ENCODE results near the gene KCNJ10. TPM values are rescaled to one million over a fixed set of nuclear protein-coding genes. Genes with fewer than 3 reads are reported as not detected.
"Not testable (repeated sequence)": the region's sequence is repeated elsewhere in the genome, so short reads cannot be mapped to it uniquely, and the experiment has no call there.

Gene KCNJ10
- total and polyA plus RNA-seq, 8 donors, result 0.05 to 0.09 (median 0.08) TPM; not detected in 5

- intact Hi-C loops (cut with DNase I), result no loop called here
- Histone ChIP-seq H3K27me3 (no peaks in the 10 kb centered on the region), H3K36me3 (no peaks in the 10 kb centered on the region), H3K27ac (no peak overlapping the region), H3K9me3 (no peaks in the 10 kb centered on the region), H3K4me3 (no peak overlapping the region), H3K4me1 (no peaks in the 10 kb centered on the region)
- no peak for TF ChIP-seq CTCF (IDR thresholded peaks at IDR 0.05)
- ATAC-seq, result no peak
- WGBS, 2 donors, result 32 to 42% methylated on average over 2 of the region's 2 CpGs
- FAIRE-seq, result no peak
- no peak for DNase-seq
Measured at GRCh38 chr1:160058087-160058486, 11.9 kb downstream of the KCNJ10 start.

GRCh38 chr1:160056648-160057169, 13.3 kb downstream of the KCNJ10 start:
- no peak for FAIRE-seq
- Histone ChIP-seq H3K4me3 (no peak overlapping the region), H3K9me3 (no peaks in the 10 kb centered on the region)

GRCh38 chr1:160053548-160054365, 16.2 kb downstream of the KCNJ10 start:
- Histone ChIP-seq H3K27me3 (no peaks in the 10 kb centered on the region), H3K36me3 (no peaks in the 10 kb centered on the region), H3K27ac (no peak overlapping the region), H3K9me3 (no peaks in the 10 kb centered on the region), H3K4me1 (no peaks in the 10 kb centered on the region), H3K4me3 (no peak overlapping the region)
- DNase-seq, result no peak
- WGBS, 2 donors, result 59 to 70% methylated on average over 7 of the region's 7 CpGs
- no peak for ATAC-seq
- no peak for FAIRE-seq
- intact Hi-C loops (cut with DNase I), result no loop called here
- no peak for TF ChIP-seq CTCF (IDR thresholded peaks at IDR 0.05)

More at GRCh38 chr1:160056648-160057169, 13.3 kb downstream of the KCNJ10 start:
- Histone ChIP-seq H3K4me1 (no peaks in the 10 kb centered on the region), H3K36me3 (no peaks in the 10 kb centered on the region), H3K27ac (no peak overlapping the region), H3K27me3 (no peaks in the 10 kb centered on the region)
- no peak for TF ChIP-seq CTCF (IDR thresholded peaks at IDR 0.05)
- intact Hi-C loops (cut with DNase I), result no loop called here
- DNase-seq, result no peak
- ATAC-seq, result no peak
- WGBS, 2 donors, result 83 to 91% methylated on average over 1 of the region's 1 CpG

GRCh38 chr1:160052936-160053335, 17.0 kb downstream of the KCNJ10 start:
- DNase-seq, result no peak
- intact Hi-C loops (cut with DNase I), result no loop called here
- Histone ChIP-seq H3K36me3 (no peaks in the 10 kb centered on the region), H3K27me3 (no peaks in the 10 kb centered on the region), H3K4me3 (no peak overlapping the region), H3K27ac (no peak overlapping the region), H3K9me3 (no peaks in the 10 kb centered on the region), H3K4me1 (no peaks in the 10 kb centered on the region)
- no peak for ATAC-seq
- 55 to 63% methylated on average over 6 of the region's 6 CpGs for WGBS, 2 donors
- no peak for TF ChIP-seq CTCF (IDR thresholded peaks at IDR 0.05)
- FAIRE-seq, result no peak

- Histone ChIP-seq H3K4me3 (no peak overlapping the region), H3K27ac (no peak overlapping the region), H3K9me3 (no peaks in the 10 kb centered on the region), H3K27me3 (no peaks in the 10 kb centered on the region), H3K4me1 (peaks cover 0 to 7% (median 0%) of the 10 kb centered on the region in 3 donors), H3K36me3 (no peaks in the 10 kb centered on the region)
- FAIRE-seq, result no peak
- ATAC-seq, result no peak
- no peak for DNase-seq
- 75 to 85% methylated on average over 1 of the region's 1 CpG for WGBS, 2 donors
- intact Hi-C loops (cut with DNase I), result no loop called here
- no peak for TF ChIP-seq CTCF (IDR thresholded peaks at IDR 0.05)
Measured at GRCh38 chr1:160050619-160051018, 19.3 kb downstream of the KCNJ10 start.

GRCh38 chr1:160050182-160050581, 19.8 kb downstream of the KCNJ10 start:
- H3K36me3 ChIP-seq; H3K4me1 ChIP-seq; ATAC-seq; intact Hi-C loops (cut with DNase I); H3K27ac ChIP-seq; H3K4me3 ChIP-seq; DNase-seq; H3K9me3 ChIP-seq; FAIRE-seq; H3K27me3 ChIP-seq: not testable (repeated sequence)
- 70 to 78% methylated on average over 2 of the region's 2 CpGs for WGBS, 2 donors

All from pancreas (tissue), 10 donors.